ENCODE data around the gene LMO7.

Gene LMO7

GRCh38 chr13:75745387-75745786 is 109.3 kb downstream of the LMO7 start:
- DNase-seq (ENCODE audit: low read depth), result no peak
- no peak for TF ChIP-seq CTCF (IDR thresholded peaks at IDR 0.05; ENCODE audit: low read depth, low read length, missing control alignments)
- no peak overlapping the region for H3K4me3 ChIP-seq (ENCODE audit: low read depth, low read length)

- H3K4me3 ChIP-seq (ENCODE audit: low read depth, low read length), result no peak overlapping the region
- no peak for DNase-seq (ENCODE audit: low read depth)
- no peak for TF ChIP-seq CTCF (IDR thresholded peaks at IDR 0.05; ENCODE audit: low read depth, low read length, missing control alignments)
These were observed 112.7 kb downstream of the LMO7 start for GRCh38 chr13:75748874-75749273.

GRCh38 chr13:75749407-75749806 is 113.3 kb downstream of the LMO7 start:
- no peak for TF ChIP-seq CTCF (IDR thresholded peaks at IDR 0.05; ENCODE audit: low read depth, low read length, missing control alignments)
- DNase-seq (ENCODE audit: low read depth), result no peak
- H3K4me3 ChIP-seq (ENCODE audit: low read depth, low read length), result no peak overlapping the region

GRCh38 chr13:75751350-75751749 is 115.2 kb downstream of the LMO7 start:
- H3K4me3 ChIP-seq (ENCODE audit: low read depth, low read length), result no peak overlapping the region
- no peak for DNase-seq (ENCODE audit: low read depth)
- TF ChIP-seq CTCF (IDR thresholded peaks at IDR 0.05; ENCODE audit: low read depth, low read length, missing control alignments), result no peak

GRCh38 chr13:75752826-75753225 is 116.7 kb downstream of the LMO7 start:
- no peak for DNase-seq (ENCODE audit: low read depth)
- H3K4me3 ChIP-seq (ENCODE audit: low read depth, low read length), result no peak overlapping the region
- no peak for TF ChIP-seq CTCF (IDR thresholded peaks at IDR 0.05; ENCODE audit: low read depth, low read length, missing control alignments)

- no peak for TF ChIP-seq CTCF (IDR thresholded peaks at IDR 0.05; ENCODE audit: low read depth, low read length, missing control alignments)
- DNase-seq (ENCODE audit: low read depth), result no peak
- H3K4me3 ChIP-seq (ENCODE audit: low read depth, low read length), result no peak overlapping the region
These were observed 118.8 kb downstream of the LMO7 start for GRCh38 chr13:75754936-75755335.

GRCh38 chr13:75757336-75757735 is 121.2 kb downstream of the LMO7 start:
- TF ChIP-seq CTCF (IDR thresholded peaks at IDR 0.05; ENCODE audit: low read depth, low read length, missing control alignments), result no peak
- no peak for DNase-seq (ENCODE audit: low read depth)
- H3K4me3 ChIP-seq (ENCODE audit: low read depth, low read length), result no peak overlapping the region
